Kidney epithelial cell (primary cell): ENCODE data around the gene PML. TPM values are rescaled to one million over a fixed set of nuclear protein-coding genes. Genes with fewer than 3 reads are reported as not detected.
A peak's percentile ranks its signal among the peaks of the same experiment; 100 is the strongest.

ENCODE experiments used
- DNase-seq: peaks from one replicate; pipeline ENCODE4 v3.0.0-alpha.2; 2010; ENCODE audit warnings: low read depth
- H3K27me3 ChIP-seq: 2 replicates; pipeline ENCODE4 v1.6.0; 2011; ENCODE audit warnings: low read length; ENCODE audit not compliant: control insufficient read depth, insufficient read depth
- H3K36me3 ChIP-seq: 2 replicates; pipeline ENCODE4 v1.5.1; 2011; ENCODE audit warnings: low read length; ENCODE audit not compliant: control insufficient read depth, insufficient read depth
- H3K4me3 ChIP-seq: 2 replicates; pipeline ENCODE4 v1.5.1; 2011; ENCODE audit warnings: low read depth, mild to moderate bottlenecking, control low read depth, low read length
- total RNA-seq: library from RNA; depleted of rRNA; stranded (reverse); fragments of >200 nt; gene quantifications from 2 replicates; pipeline ENCODE4 v1.2.3, GENCODE V29; 2015
- TF ChIP-seq, protein P1 (sequence below): IDR thresholded peaks from 2 replicates; pipeline ENCODE4 v1.5.1; 2011; ENCODE audit warnings: mild to moderate bottlenecking, moderate library complexity, low read length, control low read depth, inconsistent platforms; ENCODE audit not compliant: insufficient read depth, poor library complexity, severe bottlenecking

The PML gene
- total RNA-seq, 1 donor from 2014 or later: 94.1 TPM

DNA sequence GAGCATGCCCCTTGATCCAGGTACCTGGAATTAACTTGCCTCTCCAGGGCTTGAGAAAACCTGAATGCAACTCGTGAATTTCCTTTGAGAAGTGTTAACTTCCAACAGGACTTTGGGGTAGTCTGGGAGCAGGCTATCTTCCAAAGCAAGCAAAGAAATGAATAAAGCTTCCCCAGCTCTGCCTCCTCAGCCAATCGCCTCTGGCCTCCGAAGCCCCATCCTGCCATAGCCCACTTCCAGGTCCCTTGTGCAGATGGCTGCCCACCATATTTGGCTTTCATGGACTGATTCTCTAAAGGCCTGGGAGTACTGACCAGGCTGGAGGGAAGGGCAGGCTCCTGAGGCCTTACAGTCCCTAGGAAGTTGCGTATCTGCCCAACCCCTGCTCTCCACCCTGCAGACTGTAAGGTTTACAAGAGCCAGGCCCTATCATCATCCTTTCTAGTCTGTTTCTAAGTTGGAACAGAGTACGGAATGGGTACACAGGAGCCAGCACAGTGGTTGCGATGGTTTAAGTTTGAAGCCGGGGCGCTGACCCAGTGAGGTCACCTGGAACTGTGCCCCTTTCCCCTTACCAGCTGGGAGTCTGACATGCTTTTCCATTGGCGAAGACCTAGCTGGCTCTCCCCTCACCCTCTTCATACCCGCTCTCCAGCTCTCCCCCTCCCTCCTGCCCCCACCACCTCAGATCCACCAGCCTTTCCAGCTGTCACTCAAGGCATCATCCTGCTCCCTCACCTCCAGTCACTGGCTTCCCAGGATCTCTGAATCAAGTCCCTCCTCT, 1.1 kb upstream of the PML start:
- TF ChIP-seq, protein P1, sequence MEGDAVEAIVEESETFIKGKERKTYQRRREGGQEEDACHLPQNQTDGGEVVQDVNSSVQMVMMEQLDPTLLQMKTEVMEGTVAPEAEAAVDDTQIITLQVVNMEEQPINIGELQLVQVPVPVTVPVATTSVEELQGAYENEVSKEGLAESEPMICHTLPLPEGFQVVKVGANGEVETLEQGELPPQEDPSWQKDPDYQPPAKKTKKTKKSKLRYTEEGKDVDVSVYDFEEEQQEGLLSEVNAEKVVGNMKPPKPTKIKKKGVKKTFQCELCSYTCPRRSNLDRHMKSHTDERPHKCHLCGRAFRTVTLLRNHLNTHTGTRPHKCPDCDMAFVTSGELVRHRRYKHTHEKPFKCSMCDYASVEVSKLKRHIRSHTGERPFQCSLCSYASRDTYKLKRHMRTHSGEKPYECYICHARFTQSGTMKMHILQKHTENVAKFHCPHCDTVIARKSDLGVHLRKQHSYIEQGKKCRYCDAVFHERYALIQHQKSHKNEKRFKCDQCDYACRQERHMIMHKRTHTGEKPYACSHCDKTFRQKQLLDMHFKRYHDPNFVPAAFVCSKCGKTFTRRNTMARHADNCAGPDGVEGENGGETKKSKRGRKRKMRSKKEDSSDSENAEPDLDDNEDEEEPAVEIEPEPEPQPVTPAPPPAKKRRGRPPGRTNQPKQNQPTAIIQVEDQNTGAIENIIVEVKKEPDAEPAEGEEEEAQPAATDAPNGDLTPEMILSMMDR: no peak
- DNase-seq: no peak
- H3K4me3 ChIP-seq: peak overlapping the region; percentile 94
- peaks cover 4% of the 10 kb centered on the region for H3K36me3 ChIP-seq
- H3K27me3 ChIP-seq: no peaks in the 10 kb centered on the region

DNA sequence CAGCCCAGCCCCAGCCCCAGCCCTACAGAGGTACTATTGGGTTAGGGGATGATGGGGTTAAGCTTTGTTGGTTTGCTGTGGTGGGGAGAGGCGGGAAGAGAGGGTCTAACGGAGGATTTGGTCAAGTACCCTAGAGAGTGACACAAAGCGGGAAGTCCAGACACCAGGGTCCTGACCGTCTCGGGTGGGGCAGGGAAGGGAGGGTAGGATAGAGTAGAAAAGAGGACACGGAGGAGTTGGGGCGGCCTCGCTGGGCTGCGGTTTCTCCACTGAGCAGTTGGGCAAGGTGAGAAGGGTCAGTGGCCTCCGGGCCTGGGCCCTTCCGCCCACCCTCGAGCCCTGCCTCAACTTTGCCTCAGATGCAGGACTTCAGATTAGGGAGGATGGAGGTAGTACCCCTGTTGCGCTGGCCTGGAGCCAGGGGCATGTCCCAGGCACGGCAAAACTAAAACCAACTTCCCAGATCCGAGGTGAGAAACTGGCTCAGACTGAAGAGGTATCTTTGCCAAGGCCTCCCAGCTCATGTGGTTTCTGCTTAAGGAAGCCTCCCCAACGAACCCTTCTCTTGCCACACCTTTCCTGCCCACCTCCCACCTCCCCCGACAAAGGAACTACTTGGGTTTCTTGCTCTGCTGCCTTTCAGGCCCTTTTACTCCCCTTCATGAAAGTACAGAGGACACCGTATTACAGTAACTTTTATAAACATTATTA, 551 bp downstream of the PML start:
- TF ChIP-seq, protein P1: no peak
- no peak for DNase-seq

DNA sequence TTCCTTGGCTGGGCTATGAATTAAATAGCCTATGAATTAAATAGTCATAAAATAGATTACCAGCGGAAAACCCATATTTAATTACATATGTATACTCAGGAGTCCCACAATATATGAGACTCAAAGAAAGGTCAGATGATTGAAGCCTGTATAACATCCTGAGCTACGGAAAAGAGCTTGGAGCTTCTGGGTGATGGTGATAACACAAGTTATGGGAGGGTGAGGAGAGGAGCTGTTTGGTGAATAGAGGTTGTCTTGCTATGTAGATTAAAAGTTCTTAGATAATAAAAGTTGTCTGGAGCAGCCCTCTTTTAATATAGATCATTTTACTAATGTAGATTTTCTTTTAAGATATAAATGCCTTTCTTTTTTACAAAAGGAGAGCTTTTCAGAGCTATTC, 1.8 kb downstream of the PML start:
- H3K27me3 ChIP-seq: no peaks in the 10 kb centered on the region
- TF ChIP-seq, protein P1: no peak
- H3K36me3 ChIP-seq: peaks cover 4% of the 10 kb centered on the region
- H3K4me3 ChIP-seq: peak overlapping the region; percentile 94
- DNase-seq: no peak

More for the DNA sequence above, 551 bp downstream of the PML start:
- H3K4me3 ChIP-seq: peak overlapping the region; percentile 94
- H3K27me3 ChIP-seq: no peaks in the 10 kb centered on the region
- peaks cover 4% of the 10 kb centered on the region for H3K36me3 ChIP-seq

GRCh38 chr15:73996939-73997338, 2.4 kb downstream of the PML start:
- Histone ChIP-seq H3K36me3 (peaks cover 4% of the 10 kb centered on the region), H3K4me3 (peak overlapping the region; percentile 94), H3K27me3 (no peaks in the 10 kb centered on the region)
- TF ChIP-seq, protein P1: no peak
- DNase-seq: no peak

DNA sequence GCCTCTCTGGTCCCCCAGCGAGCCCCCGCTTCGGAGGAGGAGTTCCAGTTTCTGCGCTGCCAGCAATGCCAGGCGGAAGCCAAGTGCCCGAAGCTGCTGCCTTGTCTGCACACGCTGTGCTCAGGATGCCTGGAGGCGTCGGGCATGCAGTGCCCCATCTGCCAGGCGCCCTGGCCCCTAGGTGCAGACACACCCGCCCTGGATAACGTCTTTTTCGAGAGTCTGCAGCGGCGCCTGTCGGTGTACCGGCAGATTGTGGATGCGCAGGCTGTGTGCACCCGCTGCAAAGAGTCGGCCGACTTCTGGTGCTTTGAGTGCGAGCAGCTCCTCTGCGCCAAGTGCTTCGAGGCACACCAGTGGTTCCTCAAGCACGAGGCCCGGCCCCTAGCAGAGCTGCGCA, 3.5 kb downstream of the PML start:
- peaks cover 4% of the 10 kb centered on the region for H3K36me3 ChIP-seq
- TF ChIP-seq, protein P1: no peak
- no peaks in the 10 kb centered on the region for H3K27me3 ChIP-seq
- no peak overlapping the region for H3K4me3 ChIP-seq
- DNase-seq: no peak
